RWPE2 (cell line): ENCODE data around the gene GOLGA6L10.
"Not testable (repeated sequence)": the region's sequence is repeated elsewhere in the genome, so short reads cannot be mapped to it uniquely, and the experiment has no call there.

Experiments
- ATAC-seq: fragments of 200-7000 bp; cut with Tn5 transposase; 3 replicates; pipeline ENCODE4 v1.9.1; 2021; ENCODE audit warnings: low read depth
- DNase-seq: peaks from one replicate; pipeline ENCODE4 v3.0.0-alpha.2; 2020; ENCODE audit warnings: low spot score
- H3K27ac ChIP-seq: fragments of 450-650 bp; 2 replicates; pipeline ENCODE4 v1.5.1; 2017; ENCODE audit warnings: mild to moderate bottlenecking; ENCODE audit not compliant: poor library complexity, severe bottlenecking
- H3K27me3 ChIP-seq: fragments of 250-450 bp; sonication (Bioruptor Pico); 2 replicates; pipeline ENCODE4 v1.5.1; 2021; ENCODE audit warnings: mild to moderate bottlenecking, moderate library complexity; ENCODE audit not compliant: insufficient read depth, poor library complexity, severe bottlenecking
- H3K36me3 ChIP-seq: fragments of 250-450 bp; sonication (Bioruptor Pico); 2 replicates; pipeline ENCODE4 v1.5.1; 2020; ENCODE audit warnings: low read depth, mild to moderate bottlenecking, moderate library complexity
- H3K4me1 ChIP-seq: fragments of 250-450 bp; sonication (Bioruptor Pico); 2 replicates; pipeline ENCODE4 v1.5.1; 2021; ENCODE audit warnings: mild to moderate bottlenecking, moderate library complexity; ENCODE audit not compliant: insufficient read depth, poor library complexity, severe bottlenecking
- H3K4me3 ChIP-seq: fragments of 250-450 bp; sonication (Bioruptor Pico); 2 replicates; pipeline ENCODE4 v1.5.1; 2021; ENCODE audit warnings: mild to moderate bottlenecking, moderate library complexity; ENCODE audit not compliant: severe bottlenecking
- H3K9me3 ChIP-seq: fragments of 250-450 bp; sonication (Bioruptor Pico); 2 replicates; pipeline ENCODE4 v1.5.1; 2021; ENCODE audit warnings: mild to moderate bottlenecking, moderate library complexity; ENCODE audit not compliant: severe bottlenecking
- CTCF ChIP-seq: fragments of 450-650 bp; IDR thresholded peaks from one replicate; pipeline ENCODE4 v1.5.1; 2017; ENCODE audit warnings: mild to moderate bottlenecking, moderate library complexity; ENCODE audit not compliant: poor library complexity, severe bottlenecking

The GOLGA6L10 gene

GRCh38 chr15:82319522-82320278, 29.6 kb downstream of the GOLGA6L10 start:
- peak; percentile 55 for DNase-seq
- H3K4me1 ChIP-seq, H3K4me3 ChIP-seq, H3K36me3 ChIP-seq, ATAC-seq, H3K27me3 ChIP-seq, H3K9me3 ChIP-seq, H3K27ac ChIP-seq: not testable (repeated sequence)

- H3K27ac ChIP-seq, H3K27me3 ChIP-seq, ATAC-seq, H3K9me3 ChIP-seq, H3K4me1 ChIP-seq, H3K36me3 ChIP-seq, H3K4me3 ChIP-seq: not testable (repeated sequence)
- DNase-seq = peak; percentile 51
Observed at GRCh38 chr15:82318281-82318680, 31.0 kb downstream of the GOLGA6L10 start.

GRCh38 chr15:82317516-82317915, 31.8 kb downstream of the GOLGA6L10 start:
- ATAC-seq, H3K9me3 ChIP-seq, H3K36me3 ChIP-seq, H3K4me3 ChIP-seq, H3K27ac ChIP-seq, H3K4me1 ChIP-seq, H3K27me3 ChIP-seq: not testable (repeated sequence)
- peak; percentile 49 for DNase-seq

- no peak for TF ChIP-seq CTCF
Observed at GRCh38 chr15:82317091-82317489, 32.2 kb downstream of the GOLGA6L10 start.

GRCh38 chr15:82316247-82317090, 32.8 kb downstream of the GOLGA6L10 start:
- peak; percentile 57 for DNase-seq
- H3K36me3 ChIP-seq, H3K4me1 ChIP-seq, ATAC-seq, H3K9me3 ChIP-seq, H3K27ac ChIP-seq, H3K4me3 ChIP-seq, H3K27me3 ChIP-seq: not testable (repeated sequence)

More at GRCh38 chr15:82317091-82317489, 32.2 kb downstream of the GOLGA6L10 start:
- no peaks in the 10 kb centered on the region for H3K27me3 ChIP-seq
- H3K9me3 ChIP-seq = no peaks in the 10 kb centered on the region
- DNase-seq (peak; percentile 57), ATAC-seq (no peak)
- H3K4me3 ChIP-seq = no peak overlapping the region
- H3K27ac ChIP-seq = no peak overlapping the region
- H3K4me1 ChIP-seq = no peaks in the 10 kb centered on the region
- no peaks in the 10 kb centered on the region for H3K36me3 ChIP-seq

- H3K27ac ChIP-seq = no peak overlapping the region
- no peak for TF ChIP-seq CTCF
- no peaks in the 10 kb centered on the region for H3K9me3 ChIP-seq
- no peaks in the 10 kb centered on the region for H3K4me1 ChIP-seq
- H3K27me3 ChIP-seq = no peaks in the 10 kb centered on the region
- no peak; the same call in 2 of the 3 replicates for ATAC-seq
- no peaks in the 10 kb centered on the region for H3K36me3 ChIP-seq
- peak; percentile 72 for DNase-seq
- H3K4me3 ChIP-seq = no peak overlapping the region
Observed at GRCh38 chr15:82315519-82316246, 33.6 kb downstream of the GOLGA6L10 start.
